ENCODE data around the gene UVRAG.
"Not testable (repeated sequence)": the region's sequence is repeated elsewhere in the genome, so short reads cannot be mapped to it uniquely, and the experiment has no call there.

The UVRAG gene

GRCh38 chr11:75973710-75974109, 158.7 kb downstream of the UVRAG start:
- DNase-seq, result not testable (repeated sequence)

DNA sequence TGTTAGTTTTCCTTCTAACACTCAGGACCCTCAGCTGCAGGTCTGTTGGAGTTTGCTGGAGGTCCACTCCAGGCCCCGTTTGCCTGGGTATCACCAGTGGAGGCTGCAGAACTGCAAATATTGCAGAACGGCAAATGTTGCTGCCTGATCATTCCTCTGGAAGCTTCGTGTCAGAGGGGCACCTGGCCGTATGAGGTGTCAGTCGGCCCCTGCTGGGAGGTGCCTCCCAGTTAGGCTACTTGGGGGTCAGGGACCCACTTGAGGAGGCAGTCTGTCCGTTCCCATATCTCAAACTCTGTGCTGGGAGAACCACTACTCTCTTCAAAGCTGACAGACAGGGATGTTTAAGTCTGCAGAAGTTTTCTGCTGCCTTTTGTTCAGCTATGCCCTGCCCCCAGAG, 164.1 kb downstream of the UVRAG start:
- not testable (repeated sequence) for DNase-seq

DNA sequence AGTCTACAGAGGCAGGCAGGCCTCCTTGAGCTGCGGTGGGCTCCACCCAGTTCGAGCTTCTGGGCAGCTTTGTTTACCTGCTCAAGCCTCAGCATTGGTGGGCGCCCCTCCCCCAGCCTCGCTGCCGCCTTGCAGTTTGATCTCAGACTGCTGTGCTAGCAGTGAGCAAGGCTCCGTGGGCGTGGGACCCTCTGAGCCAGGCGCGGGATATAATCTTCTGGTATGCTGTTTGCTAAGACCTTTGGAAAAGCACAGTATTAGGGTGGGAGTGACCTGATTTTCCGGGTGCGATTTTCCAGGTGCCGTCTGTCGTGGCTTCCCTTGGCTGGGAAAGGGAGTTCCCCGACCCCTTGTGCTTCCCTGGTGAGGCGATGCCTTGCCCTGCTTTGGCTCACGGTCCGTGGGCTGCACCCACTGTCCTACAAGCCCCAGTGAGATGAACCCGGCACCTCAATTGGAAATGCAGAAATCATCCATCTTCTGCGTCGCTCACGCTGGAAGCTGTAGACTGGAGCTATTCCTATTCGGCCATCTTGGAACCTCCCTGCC, 164.5 kb downstream of the UVRAG start:
- not testable (repeated sequence) for DNase-seq

GRCh38 chr11:75980031-75980430, 165.0 kb downstream of the UVRAG start:
- DNase-seq, result no peak

GRCh38 chr11:75981546-75981945, 166.5 kb downstream of the UVRAG start:
- no peak for DNase-seq

DNA sequence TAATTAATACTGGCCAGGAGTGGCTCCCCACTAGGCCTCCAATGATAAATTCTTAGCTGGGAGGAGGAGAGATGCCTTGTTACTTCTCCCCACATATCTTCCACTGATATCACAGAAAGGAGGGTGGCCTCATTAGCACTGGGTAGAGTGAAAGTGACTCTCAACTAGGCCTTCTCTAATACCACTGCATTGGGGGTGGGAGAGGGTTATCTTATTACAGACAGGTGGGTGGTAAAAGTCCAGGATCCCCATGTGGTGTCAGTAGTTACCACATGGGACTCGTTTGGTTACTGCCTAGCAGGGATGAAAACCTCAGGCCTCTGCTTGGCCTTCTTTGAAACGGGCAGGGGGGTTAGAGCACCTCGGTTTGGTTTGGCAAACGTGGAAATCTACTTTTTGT, 167.3 kb downstream of the UVRAG start:
- no peak for DNase-seq

DNA sequence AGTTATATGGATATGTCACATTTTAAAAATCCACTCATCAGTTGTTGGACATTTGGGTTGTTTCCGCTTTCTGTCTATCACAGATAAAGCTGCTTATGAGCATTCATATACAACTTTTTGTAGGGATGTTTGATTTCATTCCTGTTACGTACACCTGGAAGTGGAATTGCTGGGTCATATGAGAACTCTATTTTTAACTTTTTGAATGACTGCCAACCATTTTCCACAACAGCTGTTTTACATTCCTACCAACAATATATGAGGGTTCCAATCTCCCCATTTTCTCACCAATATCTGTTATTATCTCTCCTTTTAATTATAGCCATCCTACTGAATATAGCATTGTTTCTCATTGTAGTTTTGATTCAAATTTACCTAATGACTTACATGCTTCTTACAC, 172.0 kb downstream of the UVRAG start:
- DNase-seq, result no peak

GRCh38 chr11:75993126-75993525, 178.1 kb downstream of the UVRAG start:
- DNase-seq, result no peak

DNA sequence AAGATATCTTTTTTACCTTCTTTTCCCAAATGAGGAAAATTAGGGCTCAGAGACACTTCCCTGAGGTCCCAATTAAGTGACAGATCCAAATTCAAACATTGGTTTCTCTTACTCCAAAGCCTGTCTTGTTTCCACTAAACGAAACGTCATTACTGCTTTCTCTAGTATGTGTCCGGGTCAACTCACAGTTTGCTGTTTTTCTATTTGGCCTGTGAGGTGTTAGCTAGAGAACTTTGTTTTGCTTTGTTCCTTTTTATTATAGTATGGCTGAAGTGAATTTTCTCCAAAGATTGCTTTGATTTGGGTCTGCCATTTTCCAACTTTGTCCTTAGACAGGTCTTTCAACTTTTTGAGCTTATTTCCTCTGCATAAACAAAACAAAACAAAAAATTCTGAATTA, 179.6 kb downstream of the UVRAG start:
- DNase-seq, result no peak

DNA sequence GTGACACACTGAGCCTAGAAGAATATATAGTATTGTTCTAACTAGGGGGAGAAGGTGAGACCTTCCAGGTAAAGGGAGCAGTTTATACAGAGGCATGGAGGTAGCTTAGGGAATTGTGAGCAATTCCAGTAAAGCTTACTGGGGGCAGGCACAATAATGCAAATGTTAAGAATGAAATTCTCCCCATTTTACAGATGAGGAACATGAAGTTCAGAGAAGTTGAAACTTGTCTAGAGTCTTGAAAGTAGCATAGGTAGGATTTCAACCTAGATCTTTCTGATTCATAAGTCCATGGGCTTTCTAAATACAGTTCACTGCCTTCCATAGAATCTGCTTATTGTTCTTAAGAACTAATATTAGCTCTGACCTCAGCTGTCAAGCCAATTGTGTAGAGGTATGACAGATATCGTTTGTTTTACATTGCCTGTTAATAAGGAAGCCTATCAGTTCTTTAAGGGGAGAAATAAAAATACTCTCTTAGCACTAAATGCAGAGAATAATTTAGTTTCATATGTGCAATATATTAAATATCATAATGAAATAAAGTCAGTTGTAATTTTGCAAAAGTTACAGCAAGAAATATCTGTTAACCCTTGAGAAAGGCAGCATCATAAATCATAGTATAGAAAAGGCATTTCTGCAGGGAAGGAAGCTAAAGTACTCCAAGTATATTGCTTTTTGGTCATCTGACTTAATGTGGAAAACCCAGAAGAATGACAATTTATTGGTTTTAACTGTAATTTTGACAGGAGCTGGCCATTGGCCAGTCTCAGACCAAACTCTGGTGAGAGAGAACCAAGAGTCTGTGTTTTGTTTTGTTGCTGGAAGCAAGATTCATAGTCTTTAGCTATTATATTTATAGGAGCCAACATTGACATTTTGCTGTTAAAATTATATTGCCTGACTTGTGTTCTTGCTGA, 181.8 kb downstream of the UVRAG start:
- DNase-seq, result no peak

DNA sequence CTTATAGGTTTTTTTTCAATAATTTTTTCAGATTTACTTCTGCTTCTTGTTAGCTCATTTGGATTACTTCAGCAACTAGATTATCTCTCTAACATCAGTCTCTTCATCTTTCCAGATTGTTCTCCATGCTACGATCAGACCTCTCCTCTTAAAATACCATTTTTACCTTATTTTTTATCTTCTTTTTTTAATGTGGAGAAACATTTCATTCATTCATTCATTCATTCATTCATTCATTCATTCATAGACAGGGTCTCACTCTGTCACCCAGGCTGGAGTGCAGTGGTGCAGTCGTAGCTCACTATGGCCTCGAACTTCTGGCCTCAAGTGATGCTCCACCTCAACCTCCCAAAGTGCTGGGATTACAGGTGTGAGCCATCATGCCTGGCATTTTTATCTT, 189.4 kb downstream of the UVRAG start:
- DNase-seq, result no peak

- no peak for DNase-seq
These were observed 190.7 kb downstream of the UVRAG start for GRCh38 chr11:76005756-76006155.

DNA sequence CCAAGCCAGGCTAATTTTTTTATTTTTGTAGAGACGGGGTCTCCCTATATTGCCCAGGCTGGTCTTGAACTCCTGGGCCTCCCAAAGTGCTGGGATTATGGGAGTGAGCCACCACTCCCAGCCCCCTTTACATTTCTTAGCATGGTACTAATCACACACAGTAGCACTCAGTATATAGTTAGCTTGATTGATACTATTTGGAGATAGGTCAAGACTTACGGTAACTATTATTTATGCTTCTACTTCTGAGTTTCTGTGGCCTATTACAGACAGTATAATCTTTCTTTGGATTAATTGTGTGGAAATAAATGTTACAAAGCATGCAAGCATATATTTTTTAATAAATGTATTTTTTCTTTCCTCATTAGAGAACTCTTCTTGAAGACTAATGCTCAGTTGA, 192.2 kb downstream of the UVRAG start:
- DNase-seq, result no peak

GRCh38 chr11:76008474-76008873, 193.5 kb downstream of the UVRAG start:
- no peak for DNase-seq

DNA sequence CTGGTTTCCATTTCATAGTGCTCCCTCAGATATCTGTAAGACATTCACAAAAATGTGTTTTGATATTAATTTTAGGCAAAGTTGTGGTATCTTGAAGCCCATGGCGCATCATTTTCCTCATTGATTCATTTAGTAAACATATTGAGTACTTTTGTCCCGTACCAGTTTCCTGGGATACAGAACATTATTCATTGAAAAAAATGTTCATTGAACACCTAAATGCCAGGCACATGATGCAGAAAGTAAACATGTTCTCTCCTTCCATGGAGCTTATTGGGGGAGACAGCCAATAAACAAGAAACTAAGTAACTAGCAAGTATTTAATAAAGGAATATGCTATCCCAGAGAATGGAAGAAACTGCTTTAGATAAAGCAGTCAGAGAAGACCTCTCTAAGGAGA, 195.0 kb downstream of the UVRAG start:
- DNase-seq, result no peak

GRCh38 chr11:76013526-76013925, 198.5 kb downstream of the UVRAG start:
- no peak for DNase-seq

DNA sequence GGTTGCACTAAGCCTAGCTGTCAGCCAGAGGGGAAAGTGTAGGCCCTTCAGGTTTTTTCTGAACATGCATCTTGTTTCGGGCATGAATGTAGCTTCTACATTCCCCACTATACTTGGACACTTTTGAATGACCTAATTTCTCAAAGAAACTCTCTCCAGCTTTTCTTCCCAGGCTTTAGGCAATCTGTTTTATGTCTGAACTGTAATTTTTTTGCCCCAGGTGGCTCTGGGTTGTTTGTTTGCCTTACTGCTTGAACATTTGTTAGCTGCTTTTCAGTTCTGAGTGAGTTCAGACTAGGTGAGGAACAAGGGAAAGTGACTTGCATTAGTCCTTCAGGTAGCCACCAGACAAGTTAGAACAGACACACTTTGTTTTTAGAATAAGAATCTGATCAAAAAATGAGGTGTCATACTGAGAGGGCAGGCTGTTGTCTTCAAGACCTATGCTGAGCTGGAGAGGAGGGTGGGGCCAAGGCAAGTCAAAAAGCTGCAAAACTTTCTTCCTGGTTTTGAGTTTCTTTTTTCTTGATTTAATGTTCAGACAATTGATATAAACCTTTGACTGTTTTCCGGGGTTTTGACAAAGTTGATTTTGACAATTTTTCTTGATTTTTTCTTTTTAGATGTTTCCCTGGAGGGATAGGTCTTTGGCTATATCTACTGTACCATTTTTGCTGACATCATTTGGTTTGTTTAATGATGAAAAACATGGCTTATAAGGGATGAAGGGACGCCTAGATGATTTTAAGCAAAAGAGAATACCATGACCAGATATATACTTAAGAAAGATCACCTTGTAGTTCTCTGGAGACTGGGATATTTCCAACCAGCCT, 208.4 kb downstream of the UVRAG start:
- DNase-seq, result no peak

DNA sequence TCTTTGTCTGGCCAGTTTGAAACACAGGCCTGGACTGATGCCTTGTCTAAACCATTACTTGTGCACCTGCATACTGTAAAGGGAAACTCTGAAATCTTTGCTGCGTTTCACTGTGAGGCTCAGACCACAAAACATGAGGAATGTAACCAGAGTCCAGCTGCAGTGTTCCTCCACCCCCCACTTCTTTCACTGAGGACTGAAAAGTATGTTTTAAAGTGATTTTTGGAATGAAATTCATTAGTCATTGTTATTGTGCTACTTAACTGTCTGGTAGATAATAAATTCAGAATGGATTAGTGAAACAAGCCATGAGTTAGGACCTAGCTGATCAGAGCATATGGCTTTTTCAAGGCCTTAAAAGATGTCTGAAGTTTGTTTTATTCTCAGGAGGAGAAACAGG, 210.1 kb downstream of the UVRAG start:
- no peak for DNase-seq

- no peak for DNase-seq
These were observed 210.8 kb downstream of the UVRAG start for GRCh38 chr11:76025817-76026216.

DNA sequence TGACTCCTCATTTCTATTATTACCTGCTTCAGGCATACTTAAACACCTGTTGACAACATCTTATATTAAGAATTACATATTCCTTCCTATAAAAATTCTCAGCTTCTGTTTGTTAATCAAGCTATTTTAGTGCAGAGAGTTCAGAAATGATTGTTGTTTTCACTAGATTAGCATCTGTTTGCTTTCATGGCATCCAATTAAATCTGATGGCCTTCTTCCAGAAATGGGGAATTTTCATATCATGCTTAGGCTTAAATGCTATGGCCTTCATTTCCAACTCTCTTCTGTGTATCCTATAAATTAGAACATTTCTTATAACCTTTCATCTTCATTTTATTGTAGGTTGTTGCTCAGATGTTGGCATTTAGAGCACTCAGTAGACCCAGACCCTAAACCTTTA, 211.3 kb downstream of the UVRAG start:
- no peak for DNase-seq

DNA sequence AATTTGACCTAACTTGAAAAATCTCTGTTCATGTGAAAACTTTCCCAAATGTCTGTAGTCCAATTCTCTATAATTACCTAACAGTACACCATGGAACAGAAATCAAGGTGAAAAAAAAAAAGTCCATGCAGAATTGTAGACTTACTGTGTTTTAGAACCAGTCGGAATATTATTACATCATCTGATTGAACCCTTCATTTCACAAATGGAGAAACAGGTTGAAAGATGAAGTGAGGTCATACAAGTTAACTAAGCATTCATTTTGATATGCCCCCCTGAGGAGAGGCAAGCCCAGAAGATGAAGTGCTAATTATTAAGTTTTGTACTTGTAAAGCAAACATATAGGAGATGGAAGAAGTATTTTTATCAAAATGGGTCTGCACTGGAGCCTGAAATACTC, 211.9 kb downstream of the UVRAG start:
- no peak for DNase-seq

DNA sequence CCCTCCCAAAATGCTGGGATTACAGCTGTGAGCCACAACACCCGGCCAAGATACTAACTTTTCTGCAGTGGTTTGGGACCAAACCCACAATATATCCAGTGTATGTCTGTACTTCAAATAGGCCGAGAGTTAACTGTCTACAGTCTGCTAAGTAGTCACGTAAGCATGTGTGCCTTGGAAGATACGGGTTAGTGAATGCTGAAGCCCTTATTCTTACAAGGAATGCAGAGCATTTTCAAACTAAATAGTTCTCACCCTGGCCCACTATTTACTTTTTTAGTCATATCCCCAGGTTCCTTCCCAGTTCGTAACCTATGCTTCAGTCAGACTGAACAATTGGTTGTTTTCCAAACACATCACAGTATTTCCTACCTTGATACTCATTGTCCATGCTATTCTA, 215.3 kb downstream of the UVRAG start:
- no peak for DNase-seq

GRCh38 chr11:76030968-76031590, 216.1 kb downstream of the UVRAG start:
- no peak for DNase-seq
